GM12801 (cell line): ENCODE measurements around the gene BCL2A1.

Source experiments
- TF ChIP-seq, protein P1 (sequence below): IDR thresholded peaks from one replicate; pipeline ENCODE4 v1.5.1; 2011; ENCODE audit warnings: control low read depth; ENCODE audit not compliant: insufficient read length; ENCODE audit errors: extremely low read depth

BCL2A1 gene

DNA sequence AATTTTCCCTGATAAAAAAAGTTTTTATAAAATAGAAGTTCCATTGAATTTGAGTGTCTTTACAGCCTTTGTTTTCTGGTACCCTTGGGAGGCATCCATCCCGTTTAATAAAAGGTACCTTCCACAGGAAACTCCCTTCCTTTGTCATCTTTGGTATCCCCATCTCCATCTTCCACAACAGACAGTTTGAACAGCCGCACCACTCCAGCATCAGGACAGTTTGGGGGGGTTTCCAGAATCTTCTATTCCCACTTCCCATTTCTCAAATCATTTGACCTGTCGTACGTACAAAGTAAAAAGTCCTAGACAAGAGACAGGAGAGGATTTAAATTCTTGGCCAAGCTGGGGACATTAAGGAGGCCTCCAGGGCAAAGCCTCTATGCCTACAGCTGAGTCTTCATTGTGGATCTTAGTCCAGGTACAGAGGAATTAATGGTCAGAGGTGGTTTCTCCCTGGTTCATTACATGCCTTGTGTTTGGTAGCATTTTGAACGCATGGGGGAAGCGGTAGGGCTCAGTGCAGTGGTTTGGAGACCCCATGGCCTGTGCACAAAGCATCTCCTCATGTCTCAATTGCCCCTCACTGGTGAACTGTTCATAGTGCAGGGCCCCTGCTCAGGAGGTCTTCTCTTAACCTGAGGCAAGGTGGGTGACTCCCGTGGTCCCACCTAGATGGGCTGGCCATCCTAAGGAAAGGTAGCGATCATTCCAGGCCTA, 19.4 kb upstream of the BCL2A1 start:
- TF ChIP-seq, protein P1, sequence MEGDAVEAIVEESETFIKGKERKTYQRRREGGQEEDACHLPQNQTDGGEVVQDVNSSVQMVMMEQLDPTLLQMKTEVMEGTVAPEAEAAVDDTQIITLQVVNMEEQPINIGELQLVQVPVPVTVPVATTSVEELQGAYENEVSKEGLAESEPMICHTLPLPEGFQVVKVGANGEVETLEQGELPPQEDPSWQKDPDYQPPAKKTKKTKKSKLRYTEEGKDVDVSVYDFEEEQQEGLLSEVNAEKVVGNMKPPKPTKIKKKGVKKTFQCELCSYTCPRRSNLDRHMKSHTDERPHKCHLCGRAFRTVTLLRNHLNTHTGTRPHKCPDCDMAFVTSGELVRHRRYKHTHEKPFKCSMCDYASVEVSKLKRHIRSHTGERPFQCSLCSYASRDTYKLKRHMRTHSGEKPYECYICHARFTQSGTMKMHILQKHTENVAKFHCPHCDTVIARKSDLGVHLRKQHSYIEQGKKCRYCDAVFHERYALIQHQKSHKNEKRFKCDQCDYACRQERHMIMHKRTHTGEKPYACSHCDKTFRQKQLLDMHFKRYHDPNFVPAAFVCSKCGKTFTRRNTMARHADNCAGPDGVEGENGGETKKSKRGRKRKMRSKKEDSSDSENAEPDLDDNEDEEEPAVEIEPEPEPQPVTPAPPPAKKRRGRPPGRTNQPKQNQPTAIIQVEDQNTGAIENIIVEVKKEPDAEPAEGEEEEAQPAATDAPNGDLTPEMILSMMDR: no peak

DNA sequence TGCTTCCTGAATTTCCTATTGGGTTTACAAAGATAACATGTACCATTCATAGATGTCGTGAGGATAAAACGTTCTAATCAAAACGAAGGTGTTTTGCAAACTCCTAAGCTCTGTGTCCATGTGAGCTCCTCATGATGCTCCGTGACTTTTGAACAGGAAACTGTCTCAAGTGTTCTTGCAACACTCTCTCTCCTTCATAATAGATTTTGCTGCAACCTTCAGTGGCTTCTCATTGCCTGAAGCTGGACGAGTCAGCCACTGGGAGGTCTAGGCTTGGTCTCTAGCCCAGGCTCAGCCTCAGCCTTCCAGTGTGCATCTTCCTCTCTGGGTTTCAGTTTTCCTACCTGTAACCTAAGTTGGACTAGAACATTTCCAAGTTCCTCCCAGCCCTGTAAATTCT, 18.7 kb upstream of the BCL2A1 start:
- TF ChIP-seq, protein P1: no peak

DNA sequence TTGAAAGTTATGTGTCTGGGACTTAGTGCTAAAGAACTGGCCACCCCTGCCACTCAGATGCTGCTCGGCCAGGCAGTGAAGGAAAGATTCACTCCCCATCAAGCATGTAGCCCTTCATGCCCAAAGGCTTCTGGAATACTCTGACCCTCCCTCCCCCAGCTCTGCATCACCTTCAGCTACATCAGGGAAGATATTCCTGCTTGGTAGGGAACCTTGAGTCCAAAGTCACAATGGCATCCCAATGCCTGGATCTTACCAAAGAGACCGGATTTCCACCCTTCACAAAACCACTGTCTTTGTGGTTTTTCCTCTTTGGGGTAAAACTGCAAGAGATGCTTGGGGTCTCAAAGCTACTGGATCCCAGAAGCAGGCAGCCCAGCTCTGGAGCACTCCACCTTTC, 18.2 kb upstream of the BCL2A1 start:
- TF ChIP-seq, protein P1: no peak

DNA sequence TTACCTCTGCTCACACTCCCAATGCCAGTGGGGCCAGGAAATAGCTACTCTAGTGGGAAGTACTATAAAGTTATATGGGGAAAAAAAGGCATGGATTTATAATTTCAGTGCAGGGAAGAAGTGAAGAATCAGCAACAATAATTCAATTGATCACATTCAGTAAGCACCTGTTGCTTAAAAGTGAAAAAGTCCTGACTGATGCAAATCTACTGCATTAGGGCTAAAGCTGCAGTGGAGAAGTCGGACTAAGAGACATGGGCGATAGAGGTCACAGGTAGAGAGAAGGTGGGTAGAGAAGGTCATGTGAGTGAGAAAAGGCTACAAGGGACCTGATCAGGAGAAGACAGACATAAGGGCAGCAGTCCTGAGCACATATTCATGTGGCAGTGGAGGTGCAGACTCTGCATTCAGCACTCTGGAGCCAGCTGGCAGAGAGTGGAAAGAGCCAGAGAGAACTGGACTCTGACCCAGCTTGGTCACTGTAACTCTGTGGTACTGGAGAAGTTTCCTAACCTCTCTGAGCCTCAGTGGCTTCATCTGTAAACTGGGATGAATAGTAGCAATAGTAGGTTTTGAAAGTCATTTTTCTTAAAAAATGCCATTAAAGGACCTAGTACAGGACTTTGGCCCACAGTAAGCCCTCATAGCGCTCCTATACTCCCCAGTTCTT, 17.6 kb upstream of the BCL2A1 start:
- TF ChIP-seq, protein P1: no peak

DNA sequence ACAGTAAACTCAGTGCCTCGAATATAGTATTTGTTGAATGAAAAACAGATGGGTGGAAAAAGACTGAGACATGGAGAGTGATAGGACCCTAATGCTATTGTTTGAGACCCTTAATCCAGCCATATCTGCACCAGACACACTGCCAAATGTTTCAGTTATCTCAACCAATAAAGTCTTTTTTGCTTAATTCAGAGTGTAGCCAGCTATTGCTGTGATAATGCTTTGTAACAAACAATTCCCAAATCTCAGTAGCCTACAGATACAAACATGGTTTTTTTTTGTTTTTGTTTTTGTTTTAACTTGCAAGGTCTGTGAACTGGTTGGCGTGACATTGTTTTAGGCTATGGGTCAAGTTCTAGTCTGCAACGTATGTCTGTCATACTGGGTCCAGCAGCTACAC, 17.0 kb upstream of the BCL2A1 start:
- TF ChIP-seq, protein P1: no peak

DNA sequence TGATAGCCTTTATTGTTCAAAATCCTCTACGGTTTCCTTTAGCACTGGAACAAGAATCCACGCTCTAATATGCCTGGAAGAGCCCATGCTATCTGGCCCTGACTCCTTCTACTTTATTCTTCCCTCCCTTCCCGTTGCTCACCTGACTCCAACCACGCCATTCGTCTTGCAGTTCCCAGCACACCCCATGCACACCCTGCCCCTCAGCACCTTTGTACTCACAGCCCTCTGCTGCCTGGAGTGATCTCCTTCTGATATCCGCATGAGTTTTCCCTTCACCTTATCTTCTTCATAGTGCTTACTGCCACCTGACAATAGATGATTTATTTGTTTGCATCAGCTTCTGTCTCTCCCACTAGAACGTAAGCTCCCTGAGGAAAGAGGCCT, 16.6 kb upstream of the BCL2A1 start:
- TF ChIP-seq, protein P1: no peak

DNA sequence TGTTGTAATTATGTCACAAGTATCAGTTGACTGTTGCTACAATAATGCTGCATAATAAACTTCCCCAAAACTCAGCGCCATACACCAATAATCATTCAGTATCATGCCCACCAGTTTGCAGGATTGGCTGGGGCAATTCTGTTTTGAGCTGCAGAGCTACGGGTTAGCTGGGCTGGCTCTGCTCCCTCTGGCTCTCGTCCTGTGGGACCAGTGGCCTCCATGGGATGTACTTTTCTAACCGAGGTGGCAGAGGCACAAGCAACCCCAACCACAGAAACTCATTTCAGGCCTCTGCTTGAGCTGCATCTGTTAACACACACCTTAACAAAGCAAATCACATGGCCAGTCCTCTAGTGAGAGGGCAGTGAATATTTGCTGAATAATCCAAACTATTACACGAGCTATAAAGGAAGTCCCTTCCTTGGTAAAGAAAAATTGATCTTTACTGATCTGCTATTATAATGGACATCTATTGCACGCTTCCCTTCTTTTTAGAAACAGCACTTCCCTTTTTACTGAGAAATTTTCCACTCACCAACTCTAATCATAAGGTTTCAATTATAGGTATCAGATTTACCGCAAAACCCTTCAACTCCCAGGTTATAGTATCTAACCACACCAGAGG, 10.9 kb upstream of the BCL2A1 start:
- TF ChIP-seq, protein P1: no peak
